HEK293 (cell line): ENCODE data around the gene PSMD7.

Experiments used
- PRDM1 ChIP-seq: fragments of 450-650 bp; formaldehyde crosslinking; IDR thresholded peaks from 2 replicates; pipeline ENCODE4; 2016; ENCODE audit warnings: missing biosample characterization, missing genetic modification characterization
- ZNF239 ChIP-seq: fragments of 450-650 bp; formaldehyde crosslinking; IDR thresholded peaks from 2 replicates; pipeline ENCODE4 v1.5.1; 2016; ENCODE audit warnings: missing biosample characterization, missing genetic modification characterization
- TF ChIP-seq, protein P1 (sequence below): fragments of 450-650 bp; formaldehyde crosslinking; IDR thresholded peaks from 2 replicates; pipeline ENCODE4 v1.5.1; 2016; ENCODE audit warnings: missing biosample characterization, missing genetic modification characterization

DNA sequence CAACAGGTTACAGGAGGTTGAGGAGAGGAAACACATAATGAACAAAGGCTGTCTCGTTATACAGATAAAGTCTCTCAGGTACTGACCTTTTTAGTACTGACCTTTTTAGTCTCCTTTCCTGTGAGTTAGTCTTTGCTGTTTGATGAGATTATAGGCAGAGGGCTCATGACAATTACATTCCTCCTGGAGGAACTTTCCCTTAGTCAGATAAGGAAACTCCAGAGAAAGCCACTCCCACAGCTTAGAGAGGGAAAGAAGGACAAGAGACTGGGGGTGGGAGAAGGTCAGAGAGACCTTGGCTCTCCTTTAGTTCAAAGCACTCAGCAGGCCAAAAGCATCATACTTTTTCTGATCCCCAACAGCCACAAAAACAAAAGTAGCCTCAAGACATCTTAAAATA, 15.3 kb upstream of the PSMD7 start:
- no peak for TF ChIP-seq ZNF239 (tag by site-specific recombination)
- TF ChIP-seq PRDM1 (tag by site-specific recombination): no peak
- TF ChIP-seq, protein P1, sequence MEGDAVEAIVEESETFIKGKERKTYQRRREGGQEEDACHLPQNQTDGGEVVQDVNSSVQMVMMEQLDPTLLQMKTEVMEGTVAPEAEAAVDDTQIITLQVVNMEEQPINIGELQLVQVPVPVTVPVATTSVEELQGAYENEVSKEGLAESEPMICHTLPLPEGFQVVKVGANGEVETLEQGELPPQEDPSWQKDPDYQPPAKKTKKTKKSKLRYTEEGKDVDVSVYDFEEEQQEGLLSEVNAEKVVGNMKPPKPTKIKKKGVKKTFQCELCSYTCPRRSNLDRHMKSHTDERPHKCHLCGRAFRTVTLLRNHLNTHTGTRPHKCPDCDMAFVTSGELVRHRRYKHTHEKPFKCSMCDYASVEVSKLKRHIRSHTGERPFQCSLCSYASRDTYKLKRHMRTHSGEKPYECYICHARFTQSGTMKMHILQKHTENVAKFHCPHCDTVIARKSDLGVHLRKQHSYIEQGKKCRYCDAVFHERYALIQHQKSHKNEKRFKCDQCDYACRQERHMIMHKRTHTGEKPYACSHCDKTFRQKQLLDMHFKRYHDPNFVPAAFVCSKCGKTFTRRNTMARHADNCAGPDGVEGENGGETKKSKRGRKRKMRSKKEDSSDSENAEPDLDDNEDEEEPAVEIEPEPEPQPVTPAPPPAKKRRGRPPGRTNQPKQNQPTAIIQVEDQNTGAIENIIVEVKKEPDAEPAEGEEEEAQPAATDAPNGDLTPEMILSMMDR (tag by site-specific recombination): no peak
